Measurements from ENCODE around the gene NME5.

Gene NME5

DNA sequence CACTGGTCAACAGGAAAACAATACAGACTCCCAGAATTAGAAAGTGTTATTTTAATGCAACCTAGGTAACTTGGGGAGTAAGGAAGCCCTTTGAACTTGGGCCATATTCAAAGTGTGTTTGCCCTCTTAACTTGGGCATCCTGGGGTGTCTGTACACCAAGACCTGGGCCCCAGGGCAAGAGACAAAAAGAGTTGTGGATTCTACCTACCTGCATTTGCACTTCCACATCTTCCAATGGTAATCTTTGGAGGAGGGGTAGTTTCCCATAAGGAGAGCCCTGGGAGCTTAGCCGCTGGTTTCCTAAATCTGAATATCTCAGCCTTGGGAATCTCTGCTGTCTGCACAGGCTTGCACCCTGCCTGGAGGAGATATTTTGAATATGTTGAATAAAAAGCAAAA, 46.9 kb downstream of the NME5 start:
- peaks cover 18% of the 10 kb centered on the region for H3K27me3 ChIP-seq (ENCODE audit: control insufficient read depth, low read length)
- no peaks in the 10 kb centered on the region for H3K9me2 ChIP-seq (replicated peaks; ENCODE audit: control insufficient read depth, low read length)
- no peaks in the 10 kb centered on the region for H3F3A ChIP-seq (ENCODE audit: control insufficient read depth, insufficient read depth)
- H3K9me3 ChIP-seq (ENCODE audit: control insufficient read depth, insufficient read depth, low read length) = no peaks in the 10 kb centered on the region
- no peak for TF ChIP-seq EZH2phosphoT487 (IDR thresholded peaks at IDR 0.05; ENCODE audit: borderline replicate concordance, low read length)
- TF ChIP-seq, protein P1, sequence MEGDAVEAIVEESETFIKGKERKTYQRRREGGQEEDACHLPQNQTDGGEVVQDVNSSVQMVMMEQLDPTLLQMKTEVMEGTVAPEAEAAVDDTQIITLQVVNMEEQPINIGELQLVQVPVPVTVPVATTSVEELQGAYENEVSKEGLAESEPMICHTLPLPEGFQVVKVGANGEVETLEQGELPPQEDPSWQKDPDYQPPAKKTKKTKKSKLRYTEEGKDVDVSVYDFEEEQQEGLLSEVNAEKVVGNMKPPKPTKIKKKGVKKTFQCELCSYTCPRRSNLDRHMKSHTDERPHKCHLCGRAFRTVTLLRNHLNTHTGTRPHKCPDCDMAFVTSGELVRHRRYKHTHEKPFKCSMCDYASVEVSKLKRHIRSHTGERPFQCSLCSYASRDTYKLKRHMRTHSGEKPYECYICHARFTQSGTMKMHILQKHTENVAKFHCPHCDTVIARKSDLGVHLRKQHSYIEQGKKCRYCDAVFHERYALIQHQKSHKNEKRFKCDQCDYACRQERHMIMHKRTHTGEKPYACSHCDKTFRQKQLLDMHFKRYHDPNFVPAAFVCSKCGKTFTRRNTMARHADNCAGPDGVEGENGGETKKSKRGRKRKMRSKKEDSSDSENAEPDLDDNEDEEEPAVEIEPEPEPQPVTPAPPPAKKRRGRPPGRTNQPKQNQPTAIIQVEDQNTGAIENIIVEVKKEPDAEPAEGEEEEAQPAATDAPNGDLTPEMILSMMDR (IDR thresholded peaks at IDR 0.05; ENCODE audit: low read depth, low read length, poor library complexity, severe bottlenecking) = no peak
- no peak overlapping the region for H3K4me2 ChIP-seq (ENCODE audit: low read length)
- no peaks in the 10 kb centered on the region for H4K20me1 ChIP-seq (ENCODE audit: control insufficient read depth, insufficient read depth, low read depth, low read length)
- H3K4me1 ChIP-seq (ENCODE audit: control insufficient read depth, low read length) = no peaks in the 10 kb centered on the region
- H3K36me3 ChIP-seq (ENCODE audit: control insufficient read depth, low read length) = no peaks in the 10 kb centered on the region
- no peak overlapping the region for H3K4me3 ChIP-seq (ENCODE audit: low read length)
- no peak overlapping the region for H3K27ac ChIP-seq (ENCODE audit: low read depth, low read length)
- no peaks in the 10 kb centered on the region for H3K79me2 ChIP-seq (ENCODE audit: control insufficient read depth, low read length)

DNA sequence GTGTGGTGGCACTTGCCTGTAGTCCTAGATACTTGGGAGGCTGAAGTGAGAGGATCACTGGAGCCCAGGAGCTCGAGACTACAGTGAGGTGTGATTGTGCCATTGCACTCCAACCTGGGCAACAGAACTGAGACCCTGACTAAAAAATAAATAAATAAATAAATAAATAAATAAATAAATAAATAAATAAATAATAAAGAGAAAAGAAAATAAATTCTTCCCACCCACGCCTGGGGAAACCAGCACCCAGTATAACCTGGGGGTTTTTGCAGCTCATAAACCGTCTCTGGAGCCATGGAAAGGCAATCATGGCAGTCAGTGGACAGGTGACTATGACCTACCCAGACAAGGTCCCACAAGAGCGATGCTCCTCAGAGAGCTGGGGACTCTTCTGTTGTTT, 47.5 kb downstream of the NME5 start:
- H4K20me1 ChIP-seq (ENCODE audit: control insufficient read depth, insufficient read depth, low read depth, low read length) = no peaks in the 10 kb centered on the region
- no peaks in the 10 kb centered on the region for H3K9me3 ChIP-seq (ENCODE audit: control insufficient read depth, insufficient read depth, low read length)
- H3K4me3 ChIP-seq (ENCODE audit: low read length) = no peak overlapping the region
- H3K79me2 ChIP-seq (ENCODE audit: control insufficient read depth, low read length) = no peaks in the 10 kb centered on the region
- no peaks in the 10 kb centered on the region for H3F3A ChIP-seq (ENCODE audit: control insufficient read depth, insufficient read depth)
- no peaks in the 10 kb centered on the region for H3K4me1 ChIP-seq (ENCODE audit: control insufficient read depth, low read length)
- H3K27ac ChIP-seq (ENCODE audit: low read depth, low read length) = no peak overlapping the region
- H3K27me3 ChIP-seq (ENCODE audit: control insufficient read depth, low read length) = peaks cover 18% of the 10 kb centered on the region
- no peaks in the 10 kb centered on the region for H3K36me3 ChIP-seq (ENCODE audit: control insufficient read depth, low read length)
- no peaks in the 10 kb centered on the region for H3K9me2 ChIP-seq (replicated peaks; ENCODE audit: control insufficient read depth, low read length)
- H3K4me2 ChIP-seq (ENCODE audit: low read length) = no peak overlapping the region
- TF ChIP-seq EZH2phosphoT487 (IDR thresholded peaks at IDR 0.05; ENCODE audit: borderline replicate concordance, low read length) = no peak
- TF ChIP-seq, protein P1 (IDR thresholded peaks at IDR 0.05; ENCODE audit: low read depth, low read length, poor library complexity, severe bottlenecking) = no peak

GRCh38 chr5:138083702-138084101, 55.5 kb downstream of the NME5 start, which contains the start of gene WNT8A:
TSS of gene WNT8A (plus strand) at chr5:138084033. CDS start at chr5:138084128, 95 bp downstream.
- Histone ChIP-seq H3K4me3 (ENCODE audit: low read length) (no peak within 1 kb of the TSS), H3K79me2 (ENCODE audit: control insufficient read depth, low read length) (no peaks in the 10 kb centered on the region), H3K27me3 (ENCODE audit: control insufficient read depth, low read length) (peaks cover 3% of the 10 kb centered on the region; the same call in 1 of the 2 replicates), H3K27ac (ENCODE audit: low read depth, low read length) (no peak within 1 kb of the TSS), H3F3A (ENCODE audit: control insufficient read depth, insufficient read depth) (no peaks in the 10 kb centered on the region), H3K9me3 (ENCODE audit: control insufficient read depth, insufficient read depth, low read length) (no peaks in the 10 kb centered on the region), H3K9me2 (replicated peaks; ENCODE audit: control insufficient read depth, low read length) (no peaks in the 10 kb centered on the region), H3K36me3 (ENCODE audit: control insufficient read depth, low read length) (no peaks in the 10 kb centered on the region), H3K4me2 (ENCODE audit: low read length) (no peak within 1 kb of the TSS), H4K20me1 (ENCODE audit: control insufficient read depth, insufficient read depth, low read depth, low read length) (no peaks in the 10 kb centered on the region), H3K4me1 (ENCODE audit: control insufficient read depth, low read length) (peaks cover 10% of the 10 kb centered on the region)
- TF ChIP-seq, protein P1 (IDR thresholded peaks at IDR 0.05; ENCODE audit: low read depth, low read length, poor library complexity, severe bottlenecking) = no peak
- TF ChIP-seq EZH2phosphoT487 (IDR thresholded peaks at IDR 0.05; ENCODE audit: borderline replicate concordance, low read length) = no peak
